GM19240 (cell line): ENCODE data around the gene KCNK13.
"Not testable (repeated sequence)": the region's sequence is repeated elsewhere in the genome, so short reads cannot be mapped to it uniquely, and the experiment has no call there.

Source experiments
- DNase-seq: peaks from one replicate; pipeline ENCODE4 v3.0.0; 2011; ENCODE audit warnings: low spot score; ENCODE audit not compliant: insufficient read length

KCNK13 gene

GRCh38 chr14:90061685-90062126, at the start of gene KCNK13:
KCNK13 (plus strand) TSS chr14:90061994; CDS start chr14:90062206, 212 bp downstream.
- no peak for DNase-seq

GRCh38 chr14:90017371-90017770, 44.4 kb upstream of the KCNK13 start:
- DNase-seq = no peak

GRCh38 chr14:90019824-90020523, 41.8 kb upstream of the KCNK13 start:
- no peak for DNase-seq

GRCh38 chr14:90023176-90023896, 38.5 kb upstream of the KCNK13 start:
- no peak for DNase-seq

GRCh38 chr14:90024910-90025309, 36.9 kb upstream of the KCNK13 start:
- no peak for DNase-seq

GRCh38 chr14:90026608-90027007, 35.2 kb upstream of the KCNK13 start:
- not testable (repeated sequence) for DNase-seq

- no peak for DNase-seq
These were observed 34.0 kb upstream of the KCNK13 start for GRCh38 chr14:90027842-90028241.

GRCh38 chr14:90034156-90034555, 27.6 kb upstream of the KCNK13 start:
- no peak for DNase-seq

- DNase-seq = no peak
These were observed 26.8 kb upstream of the KCNK13 start for GRCh38 chr14:90034835-90035525.

GRCh38 chr14:90039253-90040010, 22.4 kb upstream of the KCNK13 start:
- DNase-seq = no peak

- DNase-seq = no peak
These were observed 21.4 kb upstream of the KCNK13 start for GRCh38 chr14:90040411-90040810.

- no peak for DNase-seq
These were observed 19.1 kb upstream of the KCNK13 start for GRCh38 chr14:90042496-90043252.

- no peak for DNase-seq
These were observed 16.2 kb upstream of the KCNK13 start for GRCh38 chr14:90045616-90046015.

GRCh38 chr14:90049390-90049789, 12.4 kb upstream of the KCNK13 start:
- no peak for DNase-seq

GRCh38 chr14:90050271-90050670, 11.5 kb upstream of the KCNK13 start:
- DNase-seq = no peak

GRCh38 chr14:90053044-90053443, 8.8 kb upstream of the KCNK13 start:
- no peak for DNase-seq

- no peak for DNase-seq
These were observed 7.0 kb upstream of the KCNK13 start for GRCh38 chr14:90054803-90055202.

GRCh38 chr14:90056826-90057225, 5.0 kb upstream of the KCNK13 start:
- DNase-seq = no peak

GRCh38 chr14:90058876-90059458, 2.8 kb upstream of the KCNK13 start:
- no peak for DNase-seq

- peak; percentile 40 for DNase-seq
These were observed 1.4 kb upstream of the KCNK13 start for GRCh38 chr14:90060312-90060964.
